Upper lobe of right lung (tissue), 1 donor: ENCODE measurements around the gene CDH23. TPM values are rescaled to one million over a fixed set of nuclear protein-coding genes. Genes with fewer than 3 reads are reported as not detected.

Experiments
- ATAC-seq: fragments of 200-7000 bp; cut with Tn5 transposase; one replicate; pipeline ENCODE4 v1.9.1; 2020; ENCODE audit warnings: mild to moderate bottlenecking, moderate library complexity
- DNase-seq: peaks from one replicate; pipeline ENCODE4 v3.0.0-alpha.2; 2020
- H3K27ac ChIP-seq: fragments of 200-600 bp; one replicate; pipeline ENCODE4 v1.8.0; 2022
- H3K27me3 ChIP-seq: fragments of 200-600 bp; one replicate; pipeline ENCODE4 v1.8.0; 2022; ENCODE audit warnings: mild to moderate bottlenecking
- H3K36me3 ChIP-seq: fragments of 200-600 bp; one replicate; pipeline ENCODE4 v1.8.0; 2022
- H3K4me1 ChIP-seq: fragments of 200-600 bp; one replicate; pipeline ENCODE4 v1.8.0; 2022
- H3K4me3 ChIP-seq: fragments of 200-600 bp; one replicate; pipeline ENCODE4 v1.8.0; 2022; ENCODE audit warnings: mild to moderate bottlenecking
- H3K9me3 ChIP-seq: fragments of 200-600 bp; one replicate; pipeline ENCODE4 v1.8.0; 2022
- intact Hi-C: fragments of 100-400 bp; cut with DNase I; formaldehyde crosslinking; loops from one replicate; pipeline ENCODE4 v1.11.0; 2022
- total RNA-seq: library from RNA; stranded (reverse); fragmentation: NEBNext Ultra II Directional; extraction: Animal tissue kit (Norgen Biotek cat#: 25700); gene quantifications from one replicate; pipeline ENCODE4 v1.2.1, GENCODE V29; 2021
- TF ChIP-seq, protein P1 (sequence below): fragments of 200-600 bp; IDR thresholded peaks from one replicate; pipeline ENCODE4 v1.8.0; 2022; ENCODE audit warnings: antibody characterized with exemption
- donor health status: DM: no; HTN: yes; CAD: no; lungs with severe emphysema.

The CDH23 gene
- total RNA-seq, 1 donor from 2014 or later, result 10.9 TPM

- DNase-seq (no peak), ATAC-seq (no peak)
- intact Hi-C loops, result no loop called here
- Histone ChIP-seq H3K36me3 (no peaks in the 10 kb centered on the region), H3K4me1 (peaks cover 28% of the 10 kb centered on the region), H3K9me3 (no peaks in the 10 kb centered on the region), H3K27me3 (no peaks in the 10 kb centered on the region), H3K27ac (no peak overlapping the region), H3K4me3 (no peak overlapping the region)
- TF ChIP-seq, protein P1, sequence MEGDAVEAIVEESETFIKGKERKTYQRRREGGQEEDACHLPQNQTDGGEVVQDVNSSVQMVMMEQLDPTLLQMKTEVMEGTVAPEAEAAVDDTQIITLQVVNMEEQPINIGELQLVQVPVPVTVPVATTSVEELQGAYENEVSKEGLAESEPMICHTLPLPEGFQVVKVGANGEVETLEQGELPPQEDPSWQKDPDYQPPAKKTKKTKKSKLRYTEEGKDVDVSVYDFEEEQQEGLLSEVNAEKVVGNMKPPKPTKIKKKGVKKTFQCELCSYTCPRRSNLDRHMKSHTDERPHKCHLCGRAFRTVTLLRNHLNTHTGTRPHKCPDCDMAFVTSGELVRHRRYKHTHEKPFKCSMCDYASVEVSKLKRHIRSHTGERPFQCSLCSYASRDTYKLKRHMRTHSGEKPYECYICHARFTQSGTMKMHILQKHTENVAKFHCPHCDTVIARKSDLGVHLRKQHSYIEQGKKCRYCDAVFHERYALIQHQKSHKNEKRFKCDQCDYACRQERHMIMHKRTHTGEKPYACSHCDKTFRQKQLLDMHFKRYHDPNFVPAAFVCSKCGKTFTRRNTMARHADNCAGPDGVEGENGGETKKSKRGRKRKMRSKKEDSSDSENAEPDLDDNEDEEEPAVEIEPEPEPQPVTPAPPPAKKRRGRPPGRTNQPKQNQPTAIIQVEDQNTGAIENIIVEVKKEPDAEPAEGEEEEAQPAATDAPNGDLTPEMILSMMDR, result no peak
These were observed 326.1 kb downstream of the CDH23 start for GRCh38 chr10:71722849-71723248.

GRCh38 chr10:71723311-71723710 lies 326.6 kb downstream of the CDH23 start:
- Histone ChIP-seq H3K36me3 (no peaks in the 10 kb centered on the region), H3K4me3 (no peak overlapping the region), H3K4me1 (peaks cover 28% of the 10 kb centered on the region), H3K27ac (no peak overlapping the region), H3K27me3 (no peaks in the 10 kb centered on the region), H3K9me3 (no peaks in the 10 kb centered on the region)
- ATAC-seq, result no peak
- intact Hi-C loops, result no loop called here
- TF ChIP-seq, protein P1, result no peak
- DNase-seq, result no peak

DNA sequence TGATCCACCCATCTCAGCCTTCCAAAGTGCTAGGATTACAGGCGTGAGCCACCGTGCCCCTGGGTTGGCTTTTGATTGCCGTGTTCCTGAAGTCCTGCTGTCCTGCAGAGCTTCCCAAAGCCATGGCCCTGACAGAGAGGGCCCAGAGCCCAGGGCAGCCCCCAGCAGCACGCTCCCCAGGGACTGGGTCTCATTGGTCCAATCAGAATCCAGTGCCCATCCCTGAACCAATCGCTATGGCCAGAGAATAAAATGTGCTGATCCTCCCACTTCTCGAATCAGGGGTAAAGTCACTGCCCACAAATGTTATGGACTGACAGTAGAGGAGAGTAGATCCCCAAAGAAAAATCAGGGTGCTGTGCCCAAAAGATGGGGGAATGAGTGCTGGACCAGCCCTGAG lies 327.8 kb downstream of the CDH23 start:
- H3K4me3 ChIP-seq, result no peak overlapping the region
- TF ChIP-seq, protein P1, result no peak
- no peaks in the 10 kb centered on the region for H3K27me3 ChIP-seq
- intact Hi-C loops, result no loop called here
- peaks cover 38% of the 10 kb centered on the region for H3K4me1 ChIP-seq
- no peak overlapping the region for H3K27ac ChIP-seq
- H3K9me3 ChIP-seq, result no peaks in the 10 kb centered on the region
- no peak for ATAC-seq
- no peak for DNase-seq
- no peaks in the 10 kb centered on the region for H3K36me3 ChIP-seq

DNA sequence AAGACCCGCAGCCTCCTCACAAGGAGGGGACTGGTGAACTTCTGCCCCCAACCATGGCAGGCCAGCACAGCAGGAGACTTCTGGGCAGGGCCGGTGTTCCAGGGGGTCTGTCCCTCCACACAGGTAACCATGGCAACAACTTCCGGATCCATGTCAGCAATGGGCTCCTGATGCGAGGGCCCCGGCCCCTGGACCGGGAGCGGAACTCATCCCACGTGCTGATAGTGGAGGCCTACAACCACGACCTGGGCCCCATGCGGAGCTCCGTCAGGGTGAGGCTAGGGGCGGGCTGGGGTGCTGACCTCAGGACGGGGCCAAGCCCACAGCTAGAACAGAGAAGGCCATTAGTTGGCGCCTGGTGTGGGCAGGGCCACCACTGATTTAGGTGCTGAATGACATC lies 328.5 kb downstream of the CDH23 start:
- Histone ChIP-seq H3K4me3 (no peak overlapping the region), H3K27me3 (no peaks in the 10 kb centered on the region), H3K36me3 (no peaks in the 10 kb centered on the region), H3K9me3 (no peaks in the 10 kb centered on the region), H3K4me1 (peaks cover 39% of the 10 kb centered on the region), H3K27ac (no peak overlapping the region)
- intact Hi-C loops, result no loop called here
- ATAC-seq (no peak), DNase-seq (no peak)
- TF ChIP-seq, protein P1, result no peak

GRCh38 chr10:71725998-71726579 lies 329.4 kb downstream of the CDH23 start:
- intact Hi-C loops, result no loop called here
- Histone ChIP-seq H3K27ac (peak overlapping the region; percentile 86), H3K4me3 (no peak overlapping the region), H3K36me3 (no peaks in the 10 kb centered on the region), H3K27me3 (no peaks in the 10 kb centered on the region), H3K9me3 (no peaks in the 10 kb centered on the region), H3K4me1 (peaks cover 39% of the 10 kb centered on the region)
- no peak for ATAC-seq
- TF ChIP-seq, protein P1, result peak; percentile 38
- DNase-seq, result no peak
